ENCODE measurements around the gene SEMA4D.
A peak's percentile ranks its signal among the peaks of the same experiment; 100 is the strongest.
"Not testable (repeated sequence)": the region's sequence is repeated elsewhere in the genome, so short reads cannot be mapped to it uniquely, and the experiment has no call there.

Gene SEMA4D

DNA sequence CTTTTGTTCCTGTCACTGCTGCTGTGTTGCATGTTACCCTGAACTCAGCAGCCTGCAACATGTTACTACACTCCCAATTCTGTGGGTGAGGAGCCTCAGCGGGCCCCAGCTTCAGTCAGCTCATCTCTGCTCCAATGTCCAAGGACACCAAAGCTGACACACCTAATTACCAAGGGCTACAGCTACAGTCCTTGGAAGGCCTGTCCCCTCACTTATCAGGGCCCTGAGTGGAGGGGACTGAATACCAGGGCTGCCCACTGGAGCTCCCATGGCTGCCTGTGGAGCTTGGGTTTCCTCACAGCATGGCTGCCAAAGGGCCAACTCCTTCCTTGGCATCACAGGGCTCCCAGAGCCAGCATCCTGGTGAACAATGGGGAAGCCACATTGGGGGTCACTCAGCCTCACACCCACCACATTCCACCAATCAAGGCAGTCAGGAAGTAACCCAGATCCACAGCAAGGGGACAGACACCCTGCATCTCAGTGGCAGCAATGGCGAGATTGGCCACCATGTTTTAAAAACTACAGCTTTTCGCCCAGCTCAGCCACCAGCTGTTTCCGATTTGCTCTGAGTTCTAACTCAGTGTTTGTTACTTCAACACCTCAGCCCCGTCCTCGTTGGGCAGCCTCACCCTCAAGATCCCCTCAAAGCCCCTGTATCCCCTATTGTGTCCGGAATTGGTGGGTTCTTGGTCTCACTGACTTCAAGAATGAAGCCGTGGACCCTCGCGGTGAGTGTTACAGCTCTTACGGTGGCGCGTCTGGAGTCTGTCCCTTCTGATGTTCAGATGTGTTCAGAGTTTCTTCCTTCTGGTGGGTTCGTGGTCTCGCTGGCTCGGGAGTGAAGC lies 18.9 kb downstream of the SEMA4D start:
- TF ChIP-seq POLR2A (IDR thresholded peaks at IDR 0.05; ENCODE audit: low read depth, low read length) (no peak), TAF1 (IDR thresholded peaks at IDR 0.05; ENCODE audit: borderline replicate concordance, low read depth, low read length) (no peak), POLR2AphosphoS5 (IDR thresholded peaks at IDR 0.05; ENCODE audit: low read depth, low read length) (no peak)
- DNase-seq (ENCODE audit: insufficient read length) (no peak), FAIRE-seq (no peak)

DNA sequence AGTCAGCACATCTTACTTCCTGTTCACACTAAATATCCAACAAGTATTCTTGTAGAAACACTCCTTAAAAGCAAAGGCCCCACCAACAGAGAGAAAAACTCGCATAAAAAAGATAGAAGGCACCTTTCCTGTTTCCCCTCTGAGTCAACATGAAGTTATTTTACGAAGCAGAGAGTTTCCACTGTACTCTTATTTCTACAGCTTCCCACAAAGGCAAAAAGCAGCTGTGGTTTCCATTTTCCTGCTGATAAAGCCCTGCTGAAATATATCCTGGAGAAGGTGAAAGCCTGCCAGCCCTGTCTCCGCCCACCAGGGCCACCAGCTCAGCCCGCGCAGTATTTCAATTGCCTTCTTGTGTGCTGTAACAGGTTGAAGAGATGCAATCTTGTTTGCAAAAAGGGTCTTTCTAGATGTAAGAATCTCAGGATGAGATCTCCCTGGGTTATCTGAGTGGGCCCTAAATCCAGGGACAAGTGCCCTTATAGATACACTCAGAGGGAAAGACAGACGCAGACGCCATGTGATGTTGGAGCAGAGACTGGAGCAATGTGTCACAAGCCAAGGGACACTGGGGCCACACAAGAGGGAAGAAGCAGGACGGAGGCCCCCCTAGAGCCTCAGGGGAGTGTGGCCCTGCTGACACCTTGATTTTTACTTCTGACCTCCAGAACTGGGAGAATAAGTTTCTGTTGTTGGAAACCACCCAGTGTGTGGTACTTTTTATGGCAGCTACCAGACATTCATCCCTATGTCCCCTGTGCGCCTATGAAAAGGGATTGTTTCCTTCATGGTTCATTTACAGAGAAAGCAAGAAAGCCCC lies 19.9 kb downstream of the SEMA4D start:
- FAIRE-seq (peak; percentile 82), DNase-seq (ENCODE audit: insufficient read length) (no peak)
- TF ChIP-seq TAF1 (IDR thresholded peaks at IDR 0.05; ENCODE audit: borderline replicate concordance, low read depth, low read length) (no peak), POLR2A (IDR thresholded peaks at IDR 0.05; ENCODE audit: low read depth, low read length) (no peak), POLR2AphosphoS5 (IDR thresholded peaks at IDR 0.05; ENCODE audit: low read depth, low read length) (no peak)

DNA sequence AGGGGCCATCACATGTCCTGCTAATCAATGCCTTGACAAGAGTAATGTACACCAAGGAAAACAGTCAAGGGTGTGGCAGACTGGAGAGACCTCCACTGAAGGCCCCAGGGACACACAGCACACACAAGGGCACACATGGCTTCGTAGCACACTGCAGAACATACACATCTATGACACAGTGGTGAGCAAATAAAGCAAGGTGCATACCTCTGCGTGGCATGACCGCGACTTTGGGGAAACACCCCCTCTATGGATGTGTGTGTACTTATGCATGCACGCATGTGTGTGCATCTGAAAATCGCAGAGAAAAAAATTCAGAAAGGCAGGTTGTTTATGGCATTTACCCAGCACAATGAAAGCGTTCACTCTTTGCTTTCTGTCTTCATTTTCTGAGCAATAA lies 20.5 kb downstream of the SEMA4D start:
- FAIRE-seq (no peak), DNase-seq (ENCODE audit: insufficient read length) (no peak)
- TF ChIP-seq POLR2A (IDR thresholded peaks at IDR 0.05; ENCODE audit: low read depth, low read length): no peak
- no peak for TF ChIP-seq POLR2AphosphoS5 (IDR thresholded peaks at IDR 0.05; ENCODE audit: low read depth, low read length)
- TF ChIP-seq TAF1 (IDR thresholded peaks at IDR 0.05; ENCODE audit: borderline replicate concordance, low read depth, low read length): no peak

DNA sequence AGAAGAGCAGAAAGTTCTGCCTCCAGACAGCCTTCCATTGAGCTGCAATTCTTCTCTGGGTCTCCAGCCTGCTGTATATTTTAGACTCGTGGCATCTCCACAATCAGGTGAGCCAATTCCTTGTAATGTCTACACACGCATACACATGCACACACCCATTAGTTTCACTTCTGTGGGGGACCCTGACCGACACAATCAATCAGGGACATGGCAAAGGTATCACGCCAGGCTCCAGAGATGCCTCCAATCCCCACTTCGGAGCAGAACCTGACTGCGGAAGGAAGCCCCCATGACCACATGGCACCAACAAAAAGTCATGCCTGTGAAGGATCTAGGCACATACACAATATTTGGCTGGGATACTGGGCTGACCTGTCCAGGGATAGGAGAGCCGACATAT lies 21.4 kb downstream of the SEMA4D start:
- TF ChIP-seq TAF1 (IDR thresholded peaks at IDR 0.05; ENCODE audit: borderline replicate concordance, low read depth, low read length) (no peak), POLR2AphosphoS5 (IDR thresholded peaks at IDR 0.05; ENCODE audit: low read depth, low read length) (no peak), POLR2A (IDR thresholded peaks at IDR 0.05; ENCODE audit: low read depth, low read length) (no peak)
- FAIRE-seq: no peak
- no peak for DNase-seq (ENCODE audit: insufficient read length)

DNA sequence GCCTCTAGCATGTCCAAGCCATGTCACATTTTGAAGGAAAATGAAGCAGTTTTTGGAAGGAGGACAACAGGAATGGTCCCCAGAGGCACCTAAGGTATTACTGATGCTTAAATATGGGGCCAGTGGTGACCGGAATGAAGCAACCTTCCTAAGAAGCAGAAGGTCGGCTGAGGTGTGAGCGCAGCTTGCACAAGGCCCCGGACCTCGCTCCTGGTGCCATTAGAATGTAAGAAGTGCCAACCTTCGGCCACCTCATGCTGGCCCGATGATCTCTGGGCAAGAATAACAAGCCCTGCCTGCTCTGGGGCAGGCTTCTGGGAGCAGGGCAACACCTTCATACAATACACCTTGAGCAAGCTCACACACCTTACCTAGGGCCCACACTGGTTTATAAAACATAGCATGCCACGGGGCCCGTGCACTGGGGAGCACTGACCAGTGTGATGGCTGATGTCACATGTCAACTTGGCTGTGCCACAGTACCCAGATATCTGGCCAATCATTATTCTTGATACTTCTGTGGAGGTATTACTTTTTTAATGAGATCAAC lies 21.9 kb downstream of the SEMA4D start:
- FAIRE-seq (no peak), DNase-seq (ENCODE audit: insufficient read length) (no peak)
- TF ChIP-seq POLR2A (IDR thresholded peaks at IDR 0.05; ENCODE audit: low read depth, low read length) (no peak), TAF1 (IDR thresholded peaks at IDR 0.05; ENCODE audit: borderline replicate concordance, low read depth, low read length) (no peak), POLR2AphosphoS5 (IDR thresholded peaks at IDR 0.05; ENCODE audit: low read depth, low read length) (no peak)

DNA sequence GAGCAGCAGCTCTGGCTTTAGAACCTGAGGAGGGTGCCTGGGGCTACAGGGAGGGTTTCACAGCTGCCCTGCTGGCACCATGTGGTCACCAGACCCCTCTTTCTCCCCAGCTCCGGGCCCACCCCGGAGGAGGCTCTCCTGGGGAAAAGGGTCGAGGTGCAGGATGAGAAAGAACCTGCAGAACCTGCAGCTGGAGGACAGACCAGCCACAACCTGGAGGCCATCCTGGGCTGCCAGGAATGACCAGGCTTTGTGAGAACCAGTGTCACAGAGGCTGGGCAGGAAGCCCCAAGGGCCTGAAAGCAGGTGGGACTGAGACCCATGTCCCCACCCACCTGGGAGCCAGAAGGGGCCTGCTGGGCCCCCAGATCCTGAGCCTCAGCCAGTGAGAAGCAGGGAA lies 23.0 kb downstream of the SEMA4D start:
- no peak for DNase-seq (ENCODE audit: insufficient read length)
- TF ChIP-seq POLR2A (IDR thresholded peaks at IDR 0.05; ENCODE audit: low read depth, low read length) (no peak), TAF1 (IDR thresholded peaks at IDR 0.05; ENCODE audit: borderline replicate concordance, low read depth, low read length) (no peak), POLR2AphosphoS5 (IDR thresholded peaks at IDR 0.05; ENCODE audit: low read depth, low read length) (no peak)
- no peak for FAIRE-seq

DNA sequence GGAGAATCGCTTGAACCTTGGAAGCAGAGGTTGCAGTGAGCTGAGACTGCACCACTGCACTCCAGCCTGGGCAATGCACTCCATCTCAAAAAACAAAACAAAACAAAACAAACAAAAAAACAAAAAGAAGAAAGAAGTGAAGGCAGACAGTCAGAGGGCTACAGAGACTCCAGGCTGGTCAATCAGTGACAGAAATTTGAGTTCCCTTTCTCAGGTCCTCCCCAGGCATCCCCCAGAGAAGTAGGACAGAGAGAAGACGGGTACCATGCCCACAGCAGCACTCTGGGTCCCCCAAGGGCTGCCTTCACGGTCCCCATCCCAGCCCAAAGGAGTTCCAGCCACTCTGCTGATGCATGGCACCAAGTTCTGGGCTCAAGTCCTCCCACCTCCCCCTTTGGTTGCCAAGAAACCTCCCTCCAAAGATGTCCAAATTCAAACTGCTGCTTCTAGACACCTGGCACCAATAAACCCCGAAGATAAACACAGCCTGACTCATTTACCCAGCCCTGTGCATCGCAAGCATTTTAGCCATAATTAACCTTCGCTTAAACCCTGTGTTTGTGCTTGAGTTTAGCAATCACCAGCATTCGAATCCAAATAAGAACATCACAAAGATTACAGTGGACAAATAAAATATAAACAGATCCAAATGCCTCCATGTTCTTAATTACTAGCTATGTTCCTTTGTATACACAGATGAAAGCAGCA lies 24.0 kb downstream of the SEMA4D start:
- TF ChIP-seq POLR2A (IDR thresholded peaks at IDR 0.05; ENCODE audit: low read depth, low read length): no peak
- no peak for TF ChIP-seq TAF1 (IDR thresholded peaks at IDR 0.05; ENCODE audit: borderline replicate concordance, low read depth, low read length)
- TF ChIP-seq POLR2AphosphoS5 (IDR thresholded peaks at IDR 0.05; ENCODE audit: low read depth, low read length): no peak
- FAIRE-seq (no peak), DNase-seq (ENCODE audit: insufficient read length) (no peak)

DNA sequence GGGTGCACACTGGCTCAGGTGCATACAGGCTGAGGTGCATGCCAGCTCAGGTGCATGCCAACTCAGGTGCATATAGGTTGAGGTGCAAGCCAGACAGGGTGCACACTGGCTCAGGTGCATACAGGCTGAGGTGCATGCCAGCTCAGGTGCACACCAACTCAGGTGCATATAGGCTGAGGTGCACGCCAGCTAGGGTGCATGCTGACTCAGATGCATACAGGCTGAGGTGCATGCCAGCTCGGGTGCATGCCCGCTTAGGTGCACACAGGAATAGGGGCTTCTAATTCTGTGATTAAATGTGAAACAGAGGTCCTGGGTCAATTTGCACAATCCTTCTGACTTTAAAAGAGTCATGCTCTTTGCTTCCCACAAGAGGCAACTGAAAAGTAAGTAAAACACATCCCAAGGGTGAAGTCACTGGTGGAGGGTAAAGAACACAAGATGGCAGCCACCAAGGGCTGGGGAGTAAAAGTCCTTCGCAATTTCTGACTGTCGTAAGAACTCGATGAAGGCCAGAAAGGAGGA lies 26.1 kb downstream of the SEMA4D start:
- not testable (repeated sequence) for FAIRE-seq; DNase-seq (ENCODE audit: insufficient read length)

DNA sequence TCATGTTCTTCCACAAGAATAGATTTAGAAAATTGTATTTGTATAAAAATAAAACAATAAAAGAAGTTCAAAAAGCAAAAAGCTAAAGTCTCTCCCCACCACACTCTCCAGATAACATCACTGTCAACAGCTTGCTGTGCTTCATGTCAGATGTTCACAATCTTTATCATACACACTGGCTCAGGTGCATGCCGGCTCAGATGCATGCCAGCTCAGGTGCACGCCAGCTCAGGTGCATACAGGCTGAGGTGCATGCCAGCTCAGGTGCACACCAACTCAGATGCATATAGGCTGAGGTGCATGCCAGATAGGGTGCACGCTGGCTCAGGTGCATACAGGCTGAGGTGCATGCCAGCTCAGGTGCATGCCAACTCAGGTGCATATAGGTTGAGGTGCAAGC lies 26.5 kb downstream of the SEMA4D start:
- FAIRE-seq (no peak), DNase-seq (ENCODE audit: insufficient read length) (no peak)
- TF ChIP-seq POLR2AphosphoS5 (IDR thresholded peaks at IDR 0.05; ENCODE audit: low read depth, low read length) (no peak), TAF1 (IDR thresholded peaks at IDR 0.05; ENCODE audit: borderline replicate concordance, low read depth, low read length) (no peak), POLR2A (IDR thresholded peaks at IDR 0.05; ENCODE audit: low read depth, low read length) (no peak)

DNA sequence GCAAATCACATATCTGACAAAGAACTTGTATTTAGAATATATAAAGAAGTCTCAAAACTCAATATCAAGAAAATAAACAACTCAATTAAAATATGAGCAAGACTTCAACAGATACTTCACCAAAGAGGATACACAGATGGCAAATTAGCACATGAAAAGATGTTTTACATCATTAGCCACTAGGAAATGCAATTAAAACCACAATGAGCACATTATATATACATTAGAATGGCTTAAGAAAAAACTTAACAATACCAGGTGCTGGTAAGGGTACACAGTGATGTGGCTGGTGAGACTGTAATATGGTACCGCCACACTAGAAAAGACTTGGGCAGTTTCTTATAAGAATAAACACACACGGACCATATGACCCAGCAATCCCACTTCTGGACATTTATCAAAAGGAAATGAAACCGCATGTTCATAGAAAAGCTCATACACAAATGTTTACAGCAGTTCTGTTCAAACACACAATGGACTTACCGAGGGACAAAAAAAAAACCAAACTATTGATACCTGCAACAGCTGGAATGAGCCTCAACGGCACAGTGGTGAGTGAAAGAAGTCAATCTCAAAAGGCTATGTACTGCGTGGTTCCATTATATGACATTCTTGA lies 27.6 kb downstream of the SEMA4D start:
- no peak for TF ChIP-seq TAF1 (IDR thresholded peaks at IDR 0.05; ENCODE audit: borderline replicate concordance, low read depth, low read length)
- TF ChIP-seq POLR2AphosphoS5 (IDR thresholded peaks at IDR 0.05; ENCODE audit: low read depth, low read length): no peak
- no peak for TF ChIP-seq POLR2A (IDR thresholded peaks at IDR 0.05; ENCODE audit: low read depth, low read length)
- DNase-seq (ENCODE audit: insufficient read length) (no peak), FAIRE-seq (no peak)

DNA sequence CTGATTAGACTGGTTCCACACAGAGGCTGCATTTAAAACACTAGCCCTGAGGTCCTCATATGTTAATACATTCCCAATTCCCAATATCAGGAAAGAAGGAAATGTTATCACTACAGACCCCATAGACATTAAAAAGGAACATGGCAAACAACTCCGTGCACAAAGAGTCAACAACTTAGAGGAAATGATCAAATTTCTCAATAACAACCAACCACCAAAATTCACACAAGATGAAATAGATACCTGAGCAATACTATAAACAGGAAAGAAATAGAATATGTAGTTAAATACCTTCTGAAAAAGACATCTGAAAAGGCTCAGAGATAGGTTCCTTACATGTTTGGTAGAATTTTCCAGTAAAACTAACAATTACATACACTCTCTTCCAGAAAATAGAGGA lies 28.9 kb downstream of the SEMA4D start:
- no peak for FAIRE-seq
- no peak for DNase-seq (ENCODE audit: insufficient read length)
- no peak for TF ChIP-seq POLR2A (IDR thresholded peaks at IDR 0.05; ENCODE audit: low read depth, low read length)
- TF ChIP-seq POLR2AphosphoS5 (IDR thresholded peaks at IDR 0.05; ENCODE audit: low read depth, low read length): no peak
- no peak for TF ChIP-seq TAF1 (IDR thresholded peaks at IDR 0.05; ENCODE audit: borderline replicate concordance, low read depth, low read length)

Measured in GM12892 (cell line).